ENCODE results near the gene MOCS2.
A peak's percentile ranks its signal among the peaks of the same experiment; 100 is the strongest.

The MOCS2 gene

GRCh38 chr5:53087171-53087570, 22.4 kb downstream of the MOCS2 start:
- peaks cover 48% of the 10 kb centered on the region for H3K36me3 Mint-ChIP-seq (ENCODE audit: low read depth)
- H3K9me3 Mint-ChIP-seq, result peaks cover 4% of the 10 kb centered on the region
- DNase-seq (ENCODE audit: low spot score), result no peak
- peaks cover 76% of the 10 kb centered on the region for H3K4me1 Mint-ChIP-seq (ENCODE audit: low read depth)
- no peak overlapping the region for H3K27ac Mint-ChIP-seq
- peaks cover 11% of the 10 kb centered on the region for H3K27me3 Mint-ChIP-seq (ENCODE audit: low read depth)
- no peak overlapping the region for H3K4me3 Mint-ChIP-seq

GRCh38 chr5:53084546-53085255, 24.9 kb downstream of the MOCS2 start:
- DNase-seq (ENCODE audit: low spot score), result no peak
- H3K36me3 Mint-ChIP-seq (ENCODE audit: low read depth), result peaks cover 44% of the 10 kb centered on the region
- peak overlapping the region; percentile 64 for H3K27ac Mint-ChIP-seq
- peaks cover 7% of the 10 kb centered on the region for H3K27me3 Mint-ChIP-seq (ENCODE audit: low read depth)
- peak overlapping the region; percentile 59 for H3K4me3 Mint-ChIP-seq
- H3K4me1 Mint-ChIP-seq (ENCODE audit: low read depth), result peaks cover 74% of the 10 kb centered on the region
- peaks cover 4% of the 10 kb centered on the region for H3K9me3 Mint-ChIP-seq

DNA sequence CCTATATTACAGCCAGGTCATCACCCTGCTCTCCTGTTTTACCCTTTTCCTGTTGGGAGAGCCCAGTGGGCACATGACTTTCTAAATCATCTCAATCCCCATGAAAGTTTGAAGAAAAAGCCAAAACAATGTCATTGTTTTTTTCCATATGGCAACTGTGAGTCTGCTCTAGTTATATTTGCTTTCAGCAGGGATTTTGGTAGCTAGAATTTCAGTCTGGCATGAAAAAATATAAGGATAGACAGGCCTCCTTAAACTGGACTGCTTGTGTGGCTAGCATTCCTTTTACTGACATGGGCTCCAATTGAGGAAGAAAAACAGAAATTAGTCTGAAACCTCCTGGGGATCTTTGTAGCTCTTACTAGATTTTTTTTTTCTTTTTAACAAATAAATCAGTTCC, 25.6 kb downstream of the MOCS2 start:
- peaks cover 43% of the 10 kb centered on the region for H3K36me3 Mint-ChIP-seq (ENCODE audit: low read depth)
- H3K4me3 Mint-ChIP-seq, result peak overlapping the region; percentile 59
- peaks cover 4% of the 10 kb centered on the region for H3K9me3 Mint-ChIP-seq
- no peak for DNase-seq (ENCODE audit: low spot score)
- H3K27ac Mint-ChIP-seq, result peak overlapping the region; percentile 16
- peaks cover 7% of the 10 kb centered on the region for H3K27me3 Mint-ChIP-seq (ENCODE audit: low read depth)
- H3K4me1 Mint-ChIP-seq (ENCODE audit: low read depth), result peaks cover 66% of the 10 kb centered on the region

DNA sequence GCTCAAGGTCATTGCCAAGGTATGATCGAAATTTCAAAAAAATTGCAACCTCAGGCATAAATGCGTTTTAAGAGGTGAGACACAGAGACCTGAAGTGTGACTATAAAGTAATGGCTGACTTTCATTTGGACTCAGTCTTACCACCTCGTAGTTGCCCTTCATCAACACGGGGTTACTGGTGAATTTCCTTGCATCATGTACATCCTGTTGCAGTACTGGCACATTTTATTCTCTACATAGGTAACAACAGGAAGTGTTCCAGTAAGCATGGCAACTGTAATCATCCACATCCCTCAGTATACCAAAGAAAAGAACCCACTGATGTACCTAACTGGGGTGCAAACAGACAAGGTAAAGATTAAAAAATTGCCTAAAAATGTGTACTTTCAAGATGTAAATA, 29.3 kb downstream of the MOCS2 start:
- Mint-ChIP-seq H3K36me3 (ENCODE audit: low read depth) (peaks cover 50% of the 10 kb centered on the region), H3K9me3 (peaks cover 4% of the 10 kb centered on the region), H3K4me3 (peak overlapping the region; percentile 10), H3K27ac (peak overlapping the region; percentile 19), H3K4me1 (ENCODE audit: low read depth) (peaks cover 44% of the 10 kb centered on the region), H3K27me3 (ENCODE audit: low read depth) (peaks cover 11% of the 10 kb centered on the region)
- no peak for DNase-seq (ENCODE audit: low spot score)

GRCh38 chr5:53076014-53076583, 33.5 kb downstream of the MOCS2 start:
- H3K4me3 Mint-ChIP-seq, result no peak overlapping the region
- H3K4me1 Mint-ChIP-seq (ENCODE audit: low read depth), result peaks cover 15% of the 10 kb centered on the region
- H3K36me3 Mint-ChIP-seq (ENCODE audit: low read depth), result peaks cover 61% of the 10 kb centered on the region
- H3K27me3 Mint-ChIP-seq (ENCODE audit: low read depth), result peaks cover 14% of the 10 kb centered on the region
- H3K9me3 Mint-ChIP-seq, result no peaks in the 10 kb centered on the region
- no peak for DNase-seq (ENCODE audit: low spot score)
- no peak overlapping the region for H3K27ac Mint-ChIP-seq

GRCh38 chr5:53073348-53073747, 36.2 kb downstream of the MOCS2 start:
- Mint-ChIP-seq H3K36me3 (ENCODE audit: low read depth) (peaks cover 53% of the 10 kb centered on the region), H3K4me1 (ENCODE audit: low read depth) (peaks cover 17% of the 10 kb centered on the region), H3K27me3 (ENCODE audit: low read depth) (peaks cover 14% of the 10 kb centered on the region), H3K4me3 (no peak overlapping the region), H3K27ac (no peak overlapping the region), H3K9me3 (no peaks in the 10 kb centered on the region)
- DNase-seq (ENCODE audit: low spot score), result no peak

DNA sequence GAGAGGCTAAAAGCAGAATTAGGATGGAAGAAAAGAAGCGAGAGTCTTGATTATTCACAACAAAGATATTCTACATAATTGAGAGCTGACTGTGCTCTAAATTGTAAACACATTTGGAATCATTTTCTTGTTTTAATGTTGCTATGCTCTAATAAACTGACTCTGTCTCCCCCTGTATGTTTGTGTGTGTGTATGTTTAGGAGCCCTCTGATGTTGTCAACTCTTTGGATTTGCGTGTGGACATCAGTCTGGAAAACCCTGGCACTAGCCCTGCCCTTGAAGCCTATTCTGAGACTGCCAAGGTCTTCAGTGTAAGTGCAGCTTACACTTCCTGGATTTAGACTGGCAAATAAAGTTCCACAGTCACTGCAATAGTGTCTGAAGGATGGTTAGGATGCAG, 37.8 kb downstream of the MOCS2 start:
- Mint-ChIP-seq H3K9me3 (no peaks in the 10 kb centered on the region), H3K27ac (no peak overlapping the region)
- no peak for DNase-seq (ENCODE audit: low spot score)

DNA sequence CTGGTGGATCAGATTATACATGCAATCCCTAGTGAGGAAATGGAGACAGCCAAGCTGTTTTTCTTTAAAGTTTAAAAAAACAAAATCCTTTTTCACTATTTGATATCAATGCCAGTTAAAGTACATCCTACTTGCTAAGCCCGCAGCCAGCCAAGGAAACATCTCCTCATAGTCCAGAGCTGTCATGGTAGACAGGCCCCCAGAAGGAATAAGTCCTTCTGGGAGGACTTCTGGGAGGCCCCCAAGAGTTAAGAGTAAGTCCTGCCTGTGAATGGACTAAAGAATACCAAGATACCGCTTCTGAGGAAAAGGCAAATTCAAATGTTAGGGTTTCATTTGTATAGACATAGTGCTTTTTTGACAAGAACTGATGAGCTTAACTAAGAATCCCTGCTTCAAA, 38.3 kb downstream of the MOCS2 start:
- Mint-ChIP-seq H3K27ac (no peak overlapping the region), H3K9me3 (no peaks in the 10 kb centered on the region), H3K27me3 (ENCODE audit: low read depth) (peaks cover 11% of the 10 kb centered on the region), H3K36me3 (ENCODE audit: low read depth) (peaks cover 50% of the 10 kb centered on the region), H3K4me1 (ENCODE audit: low read depth) (peaks cover 24% of the 10 kb centered on the region), H3K4me3 (no peak overlapping the region)
- DNase-seq (ENCODE audit: low spot score), result no peak

More for the DNA sequence above, 37.8 kb downstream of the MOCS2 start:
- H3K27me3 Mint-ChIP-seq (ENCODE audit: low read depth), result peaks cover 11% of the 10 kb centered on the region
- H3K4me3 Mint-ChIP-seq, result no peak overlapping the region
- H3K36me3 Mint-ChIP-seq (ENCODE audit: low read depth), result peaks cover 51% of the 10 kb centered on the region
- H3K4me1 Mint-ChIP-seq (ENCODE audit: low read depth), result peaks cover 24% of the 10 kb centered on the region

GRCh38 chr5:53069626-53070025, 39.9 kb downstream of the MOCS2 start:
- Mint-ChIP-seq H3K27ac (peak overlapping the region; percentile 47), H3K27me3 (ENCODE audit: low read depth) (peaks cover 13% of the 10 kb centered on the region), H3K4me3 (peak overlapping the region; percentile 44), H3K9me3 (no peaks in the 10 kb centered on the region), H3K36me3 (ENCODE audit: low read depth) (peaks cover 49% of the 10 kb centered on the region), H3K4me1 (ENCODE audit: low read depth) (peaks cover 24% of the 10 kb centered on the region)
- DNase-seq (ENCODE audit: low spot score), result peak; percentile 87

GRCh38 chr5:53068291-53068836, 41.2 kb downstream of the MOCS2 start:
- no peak overlapping the region for H3K4me3 Mint-ChIP-seq
- H3K27ac Mint-ChIP-seq, result no peak overlapping the region
- peaks cover 24% of the 10 kb centered on the region for H3K4me1 Mint-ChIP-seq (ENCODE audit: low read depth)
- DNase-seq (ENCODE audit: low spot score), result no peak
- H3K36me3 Mint-ChIP-seq (ENCODE audit: low read depth), result peaks cover 44% of the 10 kb centered on the region
- H3K27me3 Mint-ChIP-seq (ENCODE audit: low read depth), result peaks cover 8% of the 10 kb centered on the region
- H3K9me3 Mint-ChIP-seq, result no peaks in the 10 kb centered on the region

DNA sequence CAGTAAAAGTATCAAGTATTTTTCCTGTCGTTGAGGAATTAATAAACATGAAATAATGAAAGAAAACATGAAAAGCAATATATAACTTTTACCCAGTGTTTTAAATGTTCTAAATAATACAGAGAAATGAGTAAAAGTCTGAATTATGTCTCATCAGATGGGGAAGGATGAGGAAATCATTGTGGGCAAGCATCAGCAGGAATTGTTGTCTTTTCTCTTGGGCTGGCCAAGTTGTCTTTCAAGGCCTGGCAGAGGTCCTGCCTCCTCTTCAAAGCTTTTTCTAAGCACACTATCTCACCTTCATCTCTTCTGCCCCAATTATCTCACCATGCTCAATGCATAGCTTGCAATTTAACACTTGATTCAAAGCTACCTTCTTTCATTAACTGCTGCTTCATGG, 41.9 kb downstream of the MOCS2 start:
- H3K27me3 Mint-ChIP-seq (ENCODE audit: low read depth), result peaks cover 5% of the 10 kb centered on the region
- H3K4me3 Mint-ChIP-seq, result no peak overlapping the region
- peaks cover 24% of the 10 kb centered on the region for H3K4me1 Mint-ChIP-seq (ENCODE audit: low read depth)
- H3K36me3 Mint-ChIP-seq (ENCODE audit: low read depth), result peaks cover 41% of the 10 kb centered on the region
- DNase-seq (ENCODE audit: low spot score), result no peak
- H3K9me3 Mint-ChIP-seq, result no peaks in the 10 kb centered on the region
- H3K27ac Mint-ChIP-seq, result no peak overlapping the region

- H3K4me3 Mint-ChIP-seq, result no peak overlapping the region
- peaks cover 14% of the 10 kb centered on the region for H3K27me3 Mint-ChIP-seq (ENCODE audit: low read depth)
- peaks cover 19% of the 10 kb centered on the region for H3K4me1 Mint-ChIP-seq (ENCODE audit: low read depth)
- H3K27ac Mint-ChIP-seq, result no peak overlapping the region
- no peak for DNase-seq (ENCODE audit: low spot score)
- H3K9me3 Mint-ChIP-seq, result no peaks in the 10 kb centered on the region
- peaks cover 45% of the 10 kb centered on the region for H3K36me3 Mint-ChIP-seq (ENCODE audit: low read depth)
Measured at GRCh38 chr5:53066088-53066487, 43.5 kb downstream of the MOCS2 start.

GRCh38 chr5:53063791-53064190, 45.8 kb downstream of the MOCS2 start:
- Mint-ChIP-seq H3K27me3 (ENCODE audit: low read depth) (peaks cover 21% of the 10 kb centered on the region), H3K9me3 (no peaks in the 10 kb centered on the region), H3K27ac (no peak overlapping the region), H3K4me3 (no peak overlapping the region), H3K4me1 (ENCODE audit: low read depth) (peaks cover 8% of the 10 kb centered on the region), H3K36me3 (ENCODE audit: low read depth) (peaks cover 46% of the 10 kb centered on the region)
- DNase-seq (ENCODE audit: low spot score), result no peak

GRCh38 chr5:53063176-53063575, 46.4 kb downstream of the MOCS2 start:
- Mint-ChIP-seq H3K4me1 (ENCODE audit: low read depth) (peaks cover 8% of the 10 kb centered on the region), H3K27me3 (ENCODE audit: low read depth) (peaks cover 26% of the 10 kb centered on the region), H3K27ac (no peak overlapping the region), H3K36me3 (ENCODE audit: low read depth) (peaks cover 51% of the 10 kb centered on the region), H3K4me3 (no peak overlapping the region), H3K9me3 (no peaks in the 10 kb centered on the region)
- no peak for DNase-seq (ENCODE audit: low spot score)
